Coronary artery (tissue), 2 donors: ENCODE data around the gene FOXO6.

Source experiments
- DNase-seq: peaks from one replicate; pipeline ENCODE4 v3.0.0-alpha.2; 2017; ENCODE audit warnings: low spot score
- H3K27ac ChIP-seq, 2 donors: fragments of 200-600 bp; sonication (generic); one replicate each; pipeline ENCODE4 v1.5.1; 2016 to 2019
- H3K4me3 ChIP-seq: fragments of 200-600 bp; sonication (generic); 2 replicates; pipeline ENCODE4 v1.5.1; 2016; ENCODE audit warnings: mild to moderate bottlenecking, moderate library complexity
- CTCF ChIP-seq: fragments of 200-600 bp; sonication (generic); IDR thresholded peaks from one replicate; pipeline ENCODE4 v1.5.1; 2019; ENCODE audit warnings: antibody characterized with exemption

Gene FOXO6

GRCh38 chr1:41317361-41317760, 43.9 kb upstream of the FOXO6 start:
- Histone ChIP-seq H3K4me3 (no peak overlapping the region), H3K27ac (no peak overlapping the region)
- no peak for TF ChIP-seq CTCF
- no peak for DNase-seq

GRCh38 chr1:41318135-41318534, 43.1 kb upstream of the FOXO6 start:
- no peak for DNase-seq
- no peak for TF ChIP-seq CTCF
- Histone ChIP-seq H3K27ac (no peak overlapping the region), H3K4me3 (no peak overlapping the region)

GRCh38 chr1:41319106-41319755, 42.0 kb upstream of the FOXO6 start:
- H3K27ac ChIP-seq: peak overlapping the region; percentile 46 to 75

GRCh38 chr1:41319807-41320711, 41.2 kb upstream of the FOXO6 start:
- TF ChIP-seq CTCF: no peak
- peak overlapping the region; percentile 50 to 75 for H3K27ac ChIP-seq
- no peak overlapping the region for H3K4me3 ChIP-seq
- no peak for DNase-seq

More at GRCh38 chr1:41319106-41319755, 42.0 kb upstream of the FOXO6 start:
- no peak for TF ChIP-seq CTCF
- DNase-seq: no peak
- no peak overlapping the region for H3K4me3 ChIP-seq

GRCh38 chr1:41320895-41321676, 40.1 kb upstream of the FOXO6 start:
- DNase-seq: no peak
- no peak overlapping the region for H3K27ac ChIP-seq
- no peak overlapping the region for H3K4me3 ChIP-seq
- no peak for TF ChIP-seq CTCF

GRCh38 chr1:41322101-41322661, 39.1 kb upstream of the FOXO6 start:
- TF ChIP-seq CTCF: no peak

More at GRCh38 chr1:41322101-41322661, 39.1 kb upstream of the FOXO6 start:
- Histone ChIP-seq H3K4me3 (no peak overlapping the region), H3K27ac (no peak overlapping the region)
- no peak for DNase-seq
